GM12892 (cell line): ENCODE measurements around the gene MYO1D.

ENCODE experiments used
- POLR2A ChIP-seq: IDR thresholded peaks from 2 replicates; pipeline ENCODE4 v1.6.1; 2011; ENCODE audit warnings: low read depth, low read length, control low read depth
- POLR2AphosphoS5 ChIP-seq: IDR thresholded peaks from 2 replicates; pipeline ENCODE4 v1.6.1; 2011; ENCODE audit warnings: low read depth, low read length, control low read depth
- TAF1 ChIP-seq: IDR thresholded peaks from 2 replicates; pipeline ENCODE4 v1.6.1; 2011; ENCODE audit warnings: low read depth, mild to moderate bottlenecking, control low read depth, low read length, borderline replicate concordance

DNA sequence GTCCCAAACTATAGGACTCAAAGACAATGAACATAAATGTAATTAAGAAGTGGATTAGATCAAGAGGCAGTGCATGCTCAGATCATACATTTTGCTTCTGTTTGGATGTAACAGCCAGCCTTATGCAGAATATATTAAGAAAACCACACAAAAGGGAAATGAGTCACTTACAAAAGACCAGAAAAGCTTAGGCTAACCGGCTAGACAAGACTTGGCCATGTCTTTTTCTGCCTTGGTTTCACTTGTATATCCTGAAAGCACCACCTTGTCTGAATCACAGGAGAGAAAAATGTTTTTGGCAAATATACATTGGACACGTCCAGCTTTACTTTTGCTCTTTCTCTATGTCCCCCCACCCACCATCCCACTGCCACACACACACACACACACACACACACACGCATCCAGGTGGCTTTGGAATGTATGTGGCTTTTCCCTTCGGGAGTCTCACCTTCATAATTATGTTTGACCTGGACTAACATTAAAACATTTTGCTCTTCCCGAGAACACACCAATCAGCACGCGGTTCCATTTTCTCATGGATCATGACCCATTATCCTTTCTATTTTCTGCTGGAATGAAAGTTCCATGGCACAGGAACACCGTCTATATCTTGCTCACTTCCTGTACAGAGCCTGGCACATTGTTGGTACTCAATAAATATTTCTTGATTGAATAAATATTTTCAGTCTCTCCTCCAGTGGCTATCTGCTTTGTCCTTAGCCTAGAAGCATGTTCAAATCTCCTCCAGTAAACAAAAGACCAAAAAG lies 325.6 kb downstream of the MYO1D start:
- TF ChIP-seq POLR2A (no peak), TAF1 (no peak), POLR2AphosphoS5 (no peak)
